ENCODE results near the gene ATIC. TPM values are rescaled to one million over a fixed set of nuclear protein-coding genes. Genes with fewer than 3 reads are reported as not detected.

ATIC gene
- total and polyA plus RNA-seq, 4 donors = 44.3 to 180 (median 75.9) TPM

DNA sequence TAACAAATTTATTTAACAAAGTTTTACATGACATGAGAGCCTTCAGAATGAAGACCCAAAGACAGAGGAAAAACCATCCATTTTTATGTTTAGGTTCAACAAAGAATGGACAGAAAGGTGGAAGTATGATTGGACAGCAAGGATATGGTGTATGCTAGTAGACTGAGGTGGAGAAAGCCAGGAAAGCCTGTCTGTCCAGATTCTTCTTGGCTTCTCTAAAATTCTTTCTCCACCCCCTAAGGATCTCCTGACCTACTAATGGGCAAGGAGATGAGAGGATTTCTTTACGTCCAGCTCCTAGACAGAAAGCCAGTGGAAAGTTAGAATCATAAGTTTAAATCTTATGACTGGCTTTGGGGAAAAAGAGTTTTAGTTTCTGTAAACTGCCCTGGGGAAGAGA is 3.0 kb downstream of the ATIC start:
- Histone ChIP-seq H3K4me1 (ENCODE audit: control insufficient read depth in 5 of 5, insufficient read depth in 5 of 5, low read length in 5 of 5) (peaks cover 0 to 6% (median 3%) of the 10 kb centered on the region in 5 donors), H3K27ac (ENCODE audit: low read depth in 1 of 2, low read length in 1 of 2) (no peak overlapping the region), H3K4me3 (no peak overlapping the region), H3K9ac (ENCODE audit: insufficient read depth in 1 of 2, low read length in 2 of 2) (no peak overlapping the region), H3K36me3 (ENCODE audit: control insufficient read depth in 4 of 4, insufficient read depth in 4 of 4, low read length in 4 of 4) (peaks cover 5 to 13% (median 10%) of the 10 kb centered on the region in 4 donors), H3K27me3 (ENCODE audit: control insufficient read depth in 3 of 3, insufficient read depth in 3 of 3, low read length in 2 of 3) (no peaks in the 10 kb centered on the region), H3K9me3 (ENCODE audit: control insufficient read depth in 4 of 4, insufficient read depth in 3 of 4, low read length in 3 of 4) (no peaks in the 10 kb centered on the region)
- 53 to 86% methylated on average over 1 of the region's 1 CpG for WGBS, 2 donors
- ATAC-seq (ENCODE audit: insufficient read depth, low FRiP score) = no peak
- TF ChIP-seq, protein P1, sequence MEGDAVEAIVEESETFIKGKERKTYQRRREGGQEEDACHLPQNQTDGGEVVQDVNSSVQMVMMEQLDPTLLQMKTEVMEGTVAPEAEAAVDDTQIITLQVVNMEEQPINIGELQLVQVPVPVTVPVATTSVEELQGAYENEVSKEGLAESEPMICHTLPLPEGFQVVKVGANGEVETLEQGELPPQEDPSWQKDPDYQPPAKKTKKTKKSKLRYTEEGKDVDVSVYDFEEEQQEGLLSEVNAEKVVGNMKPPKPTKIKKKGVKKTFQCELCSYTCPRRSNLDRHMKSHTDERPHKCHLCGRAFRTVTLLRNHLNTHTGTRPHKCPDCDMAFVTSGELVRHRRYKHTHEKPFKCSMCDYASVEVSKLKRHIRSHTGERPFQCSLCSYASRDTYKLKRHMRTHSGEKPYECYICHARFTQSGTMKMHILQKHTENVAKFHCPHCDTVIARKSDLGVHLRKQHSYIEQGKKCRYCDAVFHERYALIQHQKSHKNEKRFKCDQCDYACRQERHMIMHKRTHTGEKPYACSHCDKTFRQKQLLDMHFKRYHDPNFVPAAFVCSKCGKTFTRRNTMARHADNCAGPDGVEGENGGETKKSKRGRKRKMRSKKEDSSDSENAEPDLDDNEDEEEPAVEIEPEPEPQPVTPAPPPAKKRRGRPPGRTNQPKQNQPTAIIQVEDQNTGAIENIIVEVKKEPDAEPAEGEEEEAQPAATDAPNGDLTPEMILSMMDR (IDR thresholded peaks at IDR 0.05; ENCODE audit: control extremely low read depth, extremely low read depth) = no peak
- no peak for DNase-seq

DNA sequence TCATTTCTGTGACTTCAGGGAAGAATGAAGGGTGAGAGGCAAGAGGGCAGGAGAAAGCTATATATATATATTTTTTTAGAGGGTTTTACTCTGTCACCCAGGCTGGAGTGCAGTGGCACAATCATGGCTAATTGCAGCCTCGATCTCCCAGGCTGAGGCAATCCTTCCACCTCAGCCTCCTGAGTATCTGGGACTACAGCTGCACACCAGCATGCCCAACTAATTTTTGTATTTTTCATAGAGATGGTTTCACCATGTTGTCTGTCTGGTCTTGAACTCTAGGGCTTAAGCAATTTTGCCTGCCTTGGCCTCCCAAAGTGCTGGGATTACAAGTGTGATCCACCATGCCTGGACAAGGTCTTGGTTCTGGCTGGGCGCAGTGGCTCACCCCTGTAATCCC is 3.4 kb downstream of the ATIC start:
- H3K27me3 ChIP-seq (ENCODE audit: control insufficient read depth in 3 of 3, insufficient read depth in 3 of 3, low read length in 2 of 3) = no peaks in the 10 kb centered on the region
- H3K27ac ChIP-seq (ENCODE audit: low read depth in 1 of 2, low read length in 1 of 2) = no peak overlapping the region
- no peak overlapping the region for H3K9ac ChIP-seq (ENCODE audit: insufficient read depth in 1 of 2, low read length in 2 of 2)
- DNase-seq (no peak), ATAC-seq (ENCODE audit: insufficient read depth, low FRiP score) (no peak)
- H3K9me3 ChIP-seq (ENCODE audit: control insufficient read depth in 4 of 4, insufficient read depth in 3 of 4, low read length in 3 of 4) = no peaks in the 10 kb centered on the region
- H3K4me1 ChIP-seq (ENCODE audit: control insufficient read depth in 5 of 5, insufficient read depth in 5 of 5, low read length in 5 of 5) = peaks cover 0 to 6% (median 3%) of the 10 kb centered on the region in 5 donors
- WGBS, 2 donors = 92 to 93% methylated on average over 2 of the region's 2 CpGs
- no peak overlapping the region for H3K4me3 ChIP-seq
- peaks cover 5 to 16% (median 11%) of the 10 kb centered on the region in 4 donors for H3K36me3 ChIP-seq (ENCODE audit: control insufficient read depth in 4 of 4, insufficient read depth in 4 of 4, low read length in 4 of 4)
- TF ChIP-seq, protein P1 (IDR thresholded peaks at IDR 0.05; ENCODE audit: control extremely low read depth, extremely low read depth) = no peak

GRCh38 chr2:215316336-215316735 is 4.5 kb downstream of the ATIC start:
- DNase-seq (no peak), ATAC-seq (ENCODE audit: insufficient read depth, low FRiP score) (no peak)
- Histone ChIP-seq H3K9me3 (ENCODE audit: control insufficient read depth in 4 of 4, insufficient read depth in 3 of 4, low read length in 3 of 4) (no peaks in the 10 kb centered on the region), H3K4me3 (no peak overlapping the region), H3K4me1 (ENCODE audit: control insufficient read depth in 5 of 5, insufficient read depth in 5 of 5, low read length in 5 of 5) (peaks cover 0 to 6% (median 3%) of the 10 kb centered on the region in 5 donors), H3K9ac (ENCODE audit: insufficient read depth in 1 of 2, low read length in 2 of 2) (no peak overlapping the region), H3K27ac (ENCODE audit: low read depth in 1 of 2, low read length in 1 of 2) (no peak overlapping the region), H3K36me3 (ENCODE audit: control insufficient read depth in 4 of 4, insufficient read depth in 4 of 4, low read length in 4 of 4) (peaks cover 6 to 21% (median 17%) of the 10 kb centered on the region in 4 donors), H3K27me3 (ENCODE audit: control insufficient read depth in 3 of 3, insufficient read depth in 3 of 3, low read length in 2 of 3) (no peaks in the 10 kb centered on the region)
- 80 to 92% methylated on average over 2 of the region's 2 CpGs for WGBS, 2 donors
- TF ChIP-seq, protein P1 (IDR thresholded peaks at IDR 0.05; ENCODE audit: control extremely low read depth, extremely low read depth) = no peak

GRCh38 chr2:215319500-215319899 is 7.6 kb downstream of the ATIC start:
- no peak for ATAC-seq (ENCODE audit: insufficient read depth, low FRiP score)
- DNase-seq = no peak
- Histone ChIP-seq H3K4me1 (ENCODE audit: control insufficient read depth in 5 of 5, insufficient read depth in 5 of 5, low read length in 5 of 5) (no peaks in the 10 kb centered on the region), H3K27me3 (ENCODE audit: control insufficient read depth in 3 of 3, insufficient read depth in 3 of 3, low read length in 2 of 3) (no peaks in the 10 kb centered on the region), H3K36me3 (ENCODE audit: control insufficient read depth in 4 of 4, insufficient read depth in 4 of 4, low read length in 4 of 4) (peaks cover 8 to 25% (median 19%) of the 10 kb centered on the region in 4 donors), H3K9ac (ENCODE audit: insufficient read depth in 1 of 2, low read length in 2 of 2) (no peak overlapping the region), H3K9me3 (ENCODE audit: control insufficient read depth in 4 of 4, insufficient read depth in 3 of 4, low read length in 3 of 4) (no peaks in the 10 kb centered on the region), H3K27ac (ENCODE audit: low read depth in 1 of 2, low read length in 1 of 2) (no peak overlapping the region), H3K4me3 (no peak overlapping the region)
- 99% methylated on average over 5 of the region's 5 CpGs for WGBS, 2 donors
- TF ChIP-seq, protein P1 (IDR thresholded peaks at IDR 0.05; ENCODE audit: control extremely low read depth, extremely low read depth) = no peak
